HG03095 (cell line): Measurements from ENCODE around the gene ATP1B4.
"Not testable (repeated sequence)": the region's sequence is repeated elsewhere in the genome, so short reads cannot be mapped to it uniquely, and the experiment has no call there.

Experiments used
- ATAC-seq: cut with Tn5 transposase; IDR thresholded peaks from one replicate; pipeline ENCODE4 v1.9.1; 2021; ENCODE audit warnings: moderate library complexity; ENCODE audit not compliant: unreplicated experiment

The ATP1B4 gene

DNA sequence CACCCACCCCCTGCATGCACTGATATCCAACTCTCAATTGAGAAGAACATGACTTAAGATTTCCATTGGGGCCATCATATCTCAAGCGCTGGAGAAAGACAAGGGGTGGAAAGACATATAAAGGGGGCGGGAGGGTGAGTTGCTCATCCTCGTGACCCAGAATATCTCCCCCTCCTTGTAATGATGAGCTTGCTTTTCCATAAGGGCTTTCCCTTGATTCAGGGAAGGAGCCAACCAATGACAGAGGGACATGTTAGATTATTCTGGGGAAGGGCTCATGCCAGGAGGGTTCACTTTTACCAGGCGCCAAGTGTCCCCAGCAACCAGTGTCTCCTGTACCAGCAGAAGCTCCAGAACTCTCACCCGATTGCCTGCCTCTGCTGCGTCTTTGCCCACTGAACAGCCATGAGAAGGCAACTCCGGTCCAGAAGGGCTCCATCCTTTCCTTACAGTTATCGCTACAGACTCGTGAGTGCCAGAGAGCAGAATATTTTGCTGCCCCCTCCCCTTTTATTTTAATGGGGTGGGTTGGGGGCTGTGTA is at the start of gene ATP1B4:
ATP1B4 (plus strand) TSS at position 326 of the 542 bp plus-strand sequence; CDS start at position 406, 80 bp downstream.
- ATAC-seq = no peak

DNA sequence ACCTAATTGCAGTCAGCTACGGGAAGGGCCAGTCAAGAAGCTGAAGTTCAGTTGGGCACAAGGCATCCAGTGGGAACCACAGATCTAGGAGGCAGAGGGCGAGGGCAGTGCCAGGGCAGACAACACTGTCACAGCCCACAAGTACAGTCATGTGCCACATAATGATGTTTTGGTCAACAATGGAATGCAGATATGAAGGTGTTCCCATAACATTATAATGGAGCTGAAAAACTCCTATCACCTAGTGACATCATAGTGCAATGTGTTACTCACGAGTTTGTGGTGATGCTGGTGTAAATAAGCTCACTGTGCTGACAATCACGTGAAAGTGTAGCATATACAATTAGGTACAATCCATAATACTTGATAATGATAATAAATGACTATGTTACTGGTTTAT is 46.1 kb upstream of the ATP1B4 start:
- no peak for ATAC-seq

DNA sequence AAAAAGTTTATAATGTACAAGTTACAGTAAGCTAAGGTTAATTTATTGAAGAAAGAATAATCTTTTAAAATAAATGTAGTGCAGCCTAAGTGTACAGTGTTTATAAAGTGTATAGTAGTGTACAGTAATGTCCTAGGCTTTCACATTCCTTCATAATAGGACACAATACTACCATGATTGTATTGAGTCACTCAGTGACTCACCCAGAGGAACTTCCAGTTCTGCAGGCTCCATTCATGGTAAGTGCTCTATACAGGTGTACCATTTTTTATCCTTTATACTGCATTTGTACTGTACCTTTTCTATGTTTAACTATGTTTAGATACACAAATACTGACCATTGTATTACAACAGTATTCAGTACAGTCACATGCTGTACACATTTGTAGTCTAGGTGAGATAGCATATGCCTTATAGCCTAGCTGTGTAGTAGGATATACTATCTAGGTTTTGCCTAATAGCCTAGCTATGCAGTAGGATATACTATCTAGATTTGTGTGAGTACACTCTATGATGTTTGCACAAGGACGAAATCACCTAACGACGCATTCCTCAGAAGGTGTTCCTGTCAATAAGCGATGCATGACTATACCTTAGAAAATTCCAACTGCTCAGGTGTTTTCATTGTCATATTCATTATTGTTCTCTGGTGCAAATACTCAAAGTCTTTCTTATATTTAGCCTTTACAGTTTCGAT is 45.2 kb upstream of the ATP1B4 start:
- no peak for ATAC-seq

DNA sequence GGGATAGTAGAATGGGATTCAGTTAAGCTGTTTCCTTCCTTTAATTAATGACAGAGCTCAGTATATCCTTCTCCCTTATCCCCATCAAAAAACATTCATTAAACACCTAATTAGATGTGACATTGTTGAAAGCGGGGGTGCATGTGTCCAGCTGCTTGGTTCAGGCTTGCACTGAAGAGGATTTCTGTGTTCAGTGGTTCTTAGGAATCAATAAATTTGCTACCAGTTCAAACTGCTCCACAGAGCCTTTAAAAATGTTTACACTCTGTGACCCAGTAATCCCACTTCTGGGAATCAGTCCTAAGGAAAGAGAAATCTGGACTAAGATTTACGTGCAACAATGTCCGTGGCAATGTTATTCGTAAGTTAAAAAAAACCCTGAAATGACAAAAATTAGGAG is 43.5 kb upstream of the ATP1B4 start:
- ATAC-seq = no peak

DNA sequence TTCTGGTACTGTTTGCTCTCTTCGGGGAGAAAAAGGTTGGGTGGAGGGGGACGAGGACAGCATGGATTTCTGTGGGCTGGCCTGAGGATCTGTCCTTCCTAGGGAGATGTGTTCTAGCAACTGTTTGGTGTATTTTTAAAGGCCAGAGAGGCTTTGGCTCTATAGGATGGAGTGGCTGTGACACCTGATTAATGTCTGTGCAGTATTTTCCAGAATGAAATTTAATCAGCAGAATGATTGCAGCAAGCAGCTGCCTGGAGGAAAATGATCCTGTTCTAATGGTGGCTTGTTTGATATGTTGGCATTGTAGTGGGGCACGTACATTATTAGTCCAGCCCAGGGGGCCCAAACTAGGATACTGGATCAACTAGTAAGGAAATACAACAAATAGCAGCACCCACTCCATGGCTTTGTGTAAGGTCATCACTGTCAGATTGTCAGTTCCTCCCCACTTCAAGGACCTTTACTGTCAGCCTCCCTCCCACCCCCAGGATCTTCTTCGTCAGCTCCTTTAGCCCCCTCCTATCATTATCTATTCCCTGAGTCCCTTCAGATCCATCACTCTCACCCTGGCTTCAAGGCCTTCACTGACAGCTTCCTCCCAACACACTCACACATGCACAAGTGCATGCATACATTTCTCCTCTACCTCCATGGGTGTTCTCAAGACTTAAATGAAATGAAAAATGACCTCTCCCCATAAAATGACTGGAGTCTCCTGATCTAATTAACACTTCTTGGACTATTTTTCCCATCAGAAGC is 40.2 kb upstream of the ATP1B4 start:
- ATAC-seq = no peak

DNA sequence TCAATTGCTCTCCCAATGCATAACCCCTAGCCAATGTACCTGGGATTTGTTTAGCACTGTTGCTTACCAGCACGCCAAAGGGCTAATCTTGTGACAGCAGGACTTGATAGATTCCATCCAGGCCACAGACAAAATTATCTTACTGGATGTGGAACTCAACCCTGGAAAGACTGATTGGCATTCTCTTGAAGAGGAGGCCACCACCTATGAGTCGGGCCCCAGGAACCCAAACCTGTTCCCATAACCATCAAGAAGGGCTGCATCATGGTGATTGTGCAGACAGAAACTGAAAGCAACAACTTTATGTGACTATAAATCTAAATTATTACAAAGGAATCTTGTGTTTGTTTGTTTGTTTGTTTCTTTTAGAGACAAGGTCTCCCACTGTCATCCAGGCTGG is 30.8 kb upstream of the ATP1B4 start:
- no peak for ATAC-seq

DNA sequence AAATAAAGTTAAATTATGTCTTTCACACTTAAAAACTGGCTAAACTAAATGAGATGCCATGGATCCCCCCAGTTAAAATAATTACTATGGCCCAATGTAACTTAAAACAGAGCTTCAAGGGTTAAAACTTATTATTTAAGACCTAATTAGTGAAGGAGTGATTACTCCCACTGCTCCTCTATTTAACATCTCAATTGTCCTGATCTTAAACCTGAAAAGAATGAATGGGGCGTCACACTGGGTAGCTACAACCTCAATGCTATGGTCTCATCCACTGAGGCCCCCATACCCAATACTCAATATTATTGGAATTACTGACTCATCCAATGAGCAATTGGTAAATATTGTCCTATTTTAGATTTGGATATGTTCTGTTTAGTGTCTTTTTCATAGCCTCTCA is 29.5 kb upstream of the ATP1B4 start:
- ATAC-seq = no peak

DNA sequence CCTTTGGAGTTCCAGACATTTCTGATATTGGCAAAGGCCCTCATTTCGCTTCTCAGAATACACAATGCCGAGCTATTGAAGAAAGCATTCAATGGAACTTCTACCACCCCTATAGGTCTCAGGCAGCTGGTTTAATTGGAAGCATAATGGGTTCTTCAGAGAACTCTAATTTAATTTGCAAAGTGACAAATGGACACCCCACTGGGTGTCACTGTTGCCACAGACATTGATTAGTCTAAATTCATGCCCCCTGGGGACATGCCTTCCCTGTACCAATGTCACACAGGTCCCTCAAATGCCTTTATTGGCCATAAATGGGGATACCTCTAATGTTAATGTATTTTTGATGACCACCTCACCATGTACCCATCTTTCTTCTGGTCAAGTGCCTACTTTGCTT is 27.7 kb upstream of the ATP1B4 start:
- ATAC-seq = no peak

DNA sequence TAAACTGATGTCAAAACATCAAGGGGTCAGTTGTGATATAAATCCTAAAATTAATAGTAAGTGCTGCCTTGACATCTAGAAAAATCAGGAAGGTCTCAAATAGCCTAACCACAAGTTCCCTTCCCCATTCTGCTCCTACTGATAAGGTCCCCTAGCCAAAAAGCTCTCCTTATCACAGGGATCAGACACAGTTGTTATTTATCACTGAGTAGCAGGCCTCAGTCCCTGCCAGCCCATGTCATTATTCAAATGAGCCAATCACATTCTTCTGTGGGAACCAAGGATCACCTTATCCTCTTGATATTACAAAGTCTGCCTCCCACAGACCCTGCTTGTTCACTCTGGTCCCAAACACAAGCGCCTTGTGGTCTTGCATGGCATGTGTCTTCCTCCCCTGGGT is 27.3 kb upstream of the ATP1B4 start:
- no peak for ATAC-seq

DNA sequence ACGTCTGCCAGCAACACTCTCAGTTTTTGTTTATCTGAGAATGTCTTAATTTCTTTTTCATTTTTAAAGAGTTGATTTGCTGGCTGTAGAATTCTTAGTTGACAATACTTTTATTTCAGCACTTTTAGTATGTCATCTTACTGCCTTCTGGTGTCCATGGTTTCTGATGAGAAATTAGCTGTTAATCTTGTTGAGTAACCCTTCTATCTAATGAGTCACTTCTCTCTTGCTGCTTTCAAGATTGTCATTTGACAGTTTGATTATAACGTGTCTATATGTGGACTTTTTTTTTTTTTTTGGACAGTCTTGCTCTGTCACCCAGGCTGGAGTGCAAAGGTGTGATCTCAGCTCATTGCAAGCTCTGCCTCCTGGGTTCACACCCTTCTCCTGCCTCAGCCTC is 26.6 kb upstream of the ATP1B4 start:
- no peak for ATAC-seq

DNA sequence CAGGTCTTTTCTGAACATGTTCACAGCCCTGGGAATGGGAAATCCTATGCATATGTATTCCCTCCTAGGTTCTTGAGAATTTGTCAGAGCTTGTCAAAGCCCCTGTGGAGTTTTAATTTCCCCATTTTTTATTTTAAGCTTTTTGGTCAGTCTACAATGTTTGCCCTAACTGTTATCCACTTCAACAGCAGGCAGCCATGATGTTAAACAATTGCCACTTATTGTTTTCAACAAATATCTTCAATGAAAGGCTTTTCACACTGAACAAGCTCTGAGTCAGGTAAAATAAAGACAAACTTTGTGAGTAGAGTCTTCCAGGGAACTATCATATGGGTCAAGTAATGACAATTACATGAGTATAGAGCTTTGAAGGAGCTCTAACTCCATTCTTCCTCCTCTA is 25.0 kb upstream of the ATP1B4 start:
- no peak for ATAC-seq

DNA sequence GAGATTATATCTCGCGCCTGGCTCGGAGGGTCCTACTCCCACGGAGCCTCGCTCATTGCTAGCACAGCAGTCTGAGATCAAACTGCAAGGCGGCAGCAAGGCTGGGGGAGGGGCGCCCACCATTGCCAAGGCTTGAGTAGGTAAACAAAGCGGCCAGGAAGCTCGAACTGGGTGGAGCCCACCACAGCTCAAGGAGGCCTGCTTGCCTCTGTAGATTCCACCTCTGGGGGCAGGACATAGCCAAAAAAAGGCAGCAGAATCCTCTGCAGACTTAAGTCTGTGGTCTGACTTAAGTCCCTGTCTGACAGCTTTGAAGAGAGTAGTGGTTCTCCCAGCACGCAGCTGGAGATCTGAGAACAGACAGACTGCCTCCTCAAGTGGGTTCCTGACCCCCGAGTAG is 17.3 kb upstream of the ATP1B4 start:
- ATAC-seq = not testable (repeated sequence)

DNA sequence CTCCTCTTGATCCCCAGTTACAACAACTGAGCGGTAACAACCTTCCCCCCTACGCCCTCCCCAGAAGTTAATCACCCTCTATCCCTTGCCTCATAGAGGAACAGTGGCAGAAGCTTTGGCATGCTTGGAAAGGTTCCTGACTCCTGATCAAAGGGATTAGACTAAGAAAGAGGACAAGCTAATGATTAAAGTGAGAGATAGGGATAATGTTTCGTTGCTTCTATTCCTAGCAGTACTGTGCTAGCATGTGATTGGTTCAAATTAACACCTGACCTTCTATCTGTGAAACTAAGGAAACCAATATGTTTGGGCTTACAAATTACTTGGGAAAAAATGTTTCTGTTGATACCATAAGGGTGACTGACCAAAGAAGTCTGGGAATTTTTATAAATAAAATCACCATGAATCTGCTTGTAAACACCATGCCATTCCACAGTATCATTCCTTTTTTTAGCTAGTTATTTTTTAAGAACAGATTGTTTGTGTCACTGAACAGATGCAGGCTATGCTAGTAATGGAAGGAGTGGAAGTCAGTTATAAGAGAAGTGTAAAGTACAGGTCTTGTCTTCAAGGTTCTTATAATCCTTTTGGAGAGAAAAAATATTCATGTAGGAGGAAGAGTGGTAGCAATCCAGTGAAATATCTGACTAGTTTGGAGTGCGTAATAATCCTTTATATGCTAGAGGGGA is 11.3 kb upstream of the ATP1B4 start:
- no peak for ATAC-seq

DNA sequence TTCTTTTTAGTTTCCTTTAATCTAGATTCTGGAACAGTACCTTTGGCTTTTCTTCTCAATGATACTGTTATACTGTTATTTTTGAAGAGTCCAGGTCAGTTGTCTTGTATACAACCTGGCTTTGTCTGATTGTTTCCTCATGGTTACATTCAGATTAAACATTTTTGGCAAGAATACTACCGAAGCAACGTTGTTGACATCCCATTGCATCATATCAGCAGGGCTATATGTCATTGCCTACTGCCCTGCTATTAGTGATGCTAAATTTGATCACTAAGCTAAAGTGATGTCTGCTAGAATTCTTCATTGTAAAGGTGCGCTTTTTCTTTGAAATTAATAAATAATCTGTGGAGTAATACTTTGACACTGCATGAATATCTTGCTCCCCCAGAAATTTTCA is 5.8 kb upstream of the ATP1B4 start:
- ATAC-seq = no peak

DNA sequence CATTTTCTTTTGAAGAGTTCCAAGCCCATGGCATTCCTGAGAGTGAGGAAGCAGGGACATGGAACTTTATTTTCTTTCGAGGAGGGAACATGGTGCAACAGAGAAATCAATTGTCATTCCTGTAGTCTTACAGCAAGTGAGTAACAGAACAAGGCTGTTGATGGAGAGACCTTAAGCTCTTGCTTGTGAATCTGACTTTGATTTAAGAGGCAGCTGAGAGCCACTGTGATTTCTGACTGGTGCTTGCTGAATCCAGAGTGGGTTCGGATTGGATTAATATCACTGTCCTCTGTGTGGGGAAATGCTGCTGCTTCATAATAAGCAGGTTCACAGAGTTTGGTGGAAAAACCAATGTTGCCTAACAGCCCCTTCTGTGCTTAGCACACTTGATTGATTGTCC is 4.7 kb upstream of the ATP1B4 start:
- no peak for ATAC-seq

DNA sequence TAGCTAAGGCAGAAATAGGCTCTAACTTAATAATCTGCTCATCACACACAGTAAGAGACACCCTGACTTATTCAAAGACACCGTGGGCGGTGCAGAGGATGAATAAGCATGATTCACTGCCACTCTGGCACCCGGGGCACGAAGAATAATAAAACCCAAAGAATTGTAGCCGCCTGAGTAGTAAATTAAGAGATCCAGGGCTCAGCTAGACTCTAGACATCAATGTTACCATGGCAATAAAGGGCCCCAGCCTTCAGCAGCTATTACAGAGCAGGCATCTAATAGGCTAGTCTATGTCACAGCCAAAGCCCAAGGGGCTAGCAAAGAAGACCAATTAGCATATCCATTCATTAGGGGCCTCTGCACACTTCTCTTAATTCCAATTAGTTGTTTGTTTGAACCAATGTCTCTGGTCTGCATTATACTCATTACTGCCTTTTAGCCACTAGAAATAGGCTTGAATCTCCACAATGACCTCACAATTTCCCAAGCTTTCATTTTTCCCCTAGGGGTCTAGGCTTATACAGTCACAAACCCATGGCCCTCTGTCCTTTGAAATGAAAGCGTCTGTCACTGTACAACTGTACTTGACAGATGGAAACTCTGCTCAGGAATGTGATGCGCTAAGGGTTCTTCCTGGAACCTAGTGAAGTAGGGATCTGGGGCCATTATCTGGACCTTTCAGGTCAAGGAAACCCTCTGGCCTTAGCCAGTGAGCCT is 3.0 kb upstream of the ATP1B4 start:
- no peak for ATAC-seq

DNA sequence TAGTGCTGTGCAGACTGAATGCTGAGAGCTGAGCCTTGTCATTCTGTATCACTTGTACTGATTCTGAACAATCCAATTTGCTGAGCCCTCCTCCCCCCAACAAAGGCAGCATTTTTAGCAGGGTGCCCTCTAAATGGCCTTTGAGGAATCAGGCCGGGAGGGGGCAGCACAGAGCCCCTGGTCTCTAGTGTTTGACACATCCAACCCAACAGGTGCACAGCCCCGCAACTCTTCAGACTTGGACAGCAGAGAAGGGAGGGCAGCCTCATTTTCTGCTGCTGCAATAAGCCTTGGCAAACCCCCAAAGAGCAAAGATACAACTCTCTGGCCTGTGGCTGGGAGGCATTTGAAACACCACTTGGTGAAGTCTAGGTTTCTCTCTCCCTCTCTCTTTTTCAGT is 3.4 kb downstream of the ATP1B4 start:
- ATAC-seq = no peak

DNA sequence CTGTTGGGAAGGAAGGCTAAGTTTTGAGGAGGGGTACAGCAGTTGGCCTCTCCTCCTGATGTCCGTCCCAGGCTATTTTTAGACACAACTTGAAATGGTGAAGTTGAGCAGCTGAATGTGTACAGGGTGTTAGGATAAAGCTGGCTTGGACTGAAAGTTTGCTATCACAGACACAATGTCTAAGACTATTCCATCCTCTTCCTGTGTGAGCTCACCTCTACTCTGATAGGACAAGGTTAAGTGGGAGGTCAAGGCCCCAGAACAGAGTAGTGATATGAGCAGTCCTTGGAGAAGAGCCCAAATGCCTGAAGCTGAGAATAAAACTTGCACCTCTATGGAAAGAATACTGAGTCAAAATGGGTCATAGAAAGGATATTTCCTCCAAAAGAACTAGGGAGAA is 4.1 kb downstream of the ATP1B4 start:
- ATAC-seq = no peak

DNA sequence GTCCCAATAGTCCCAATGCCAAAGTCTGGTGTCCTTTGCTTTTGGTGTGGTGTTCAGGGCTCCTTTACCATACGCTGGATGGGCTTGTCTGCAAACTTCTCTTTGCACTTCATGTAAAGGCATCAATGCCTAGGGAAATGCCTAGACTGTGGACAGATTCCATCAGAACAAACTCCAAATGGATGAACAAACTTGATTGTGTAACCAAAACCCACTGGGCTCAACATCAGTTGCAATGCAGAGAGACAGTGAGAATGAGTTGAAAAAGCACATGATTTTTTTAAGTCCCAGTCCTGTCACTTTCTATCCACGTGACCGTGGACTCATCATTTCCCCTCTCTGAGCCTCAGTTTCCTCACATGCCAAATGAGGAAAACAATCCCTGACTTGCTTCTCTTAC is 4.9 kb downstream of the ATP1B4 start:
- ATAC-seq = no peak

DNA sequence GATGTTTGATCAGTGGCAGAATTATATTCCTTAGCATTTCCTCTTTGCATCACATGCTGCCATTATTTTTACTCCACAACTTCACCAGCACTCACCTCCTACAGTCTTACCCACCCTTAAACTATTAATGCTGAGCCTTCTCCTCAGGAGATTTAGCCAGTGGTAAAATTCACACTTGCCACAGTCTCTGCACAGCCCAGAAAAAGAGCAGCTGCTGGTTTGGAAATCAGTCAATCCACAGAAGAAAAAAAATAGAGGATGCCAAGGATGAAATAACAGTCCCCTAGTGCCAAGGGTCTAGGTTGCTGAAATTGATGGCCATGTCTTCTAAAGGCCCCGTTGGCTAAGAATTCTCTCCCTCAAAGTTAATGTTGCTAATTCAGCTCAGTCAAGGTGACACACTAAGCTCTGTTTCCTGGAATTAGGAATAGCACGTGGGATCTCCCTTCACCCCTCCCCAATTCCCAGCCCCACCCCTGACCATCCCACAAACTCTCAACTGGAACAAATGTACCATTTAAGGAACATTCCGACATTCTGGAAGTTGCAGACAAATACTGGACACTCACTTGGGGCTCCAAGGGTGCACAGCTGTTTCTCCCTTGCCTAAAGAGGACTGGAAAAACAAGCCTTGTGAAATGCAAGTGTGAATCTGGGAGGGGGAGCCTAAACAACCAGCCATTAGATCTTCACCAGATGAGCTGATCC is 5.7 kb downstream of the ATP1B4 start:
- ATAC-seq = no peak
